Measurements from ENCODE around the gene NBAS. TPM values are rescaled to one million over a fixed set of nuclear protein-coding genes. Genes with fewer than 3 reads are reported as not detected.
A peak's percentile ranks its signal among the peaks of the same experiment; 100 is the strongest.

Gene NBAS
- total and polyA plus RNA-seq, 9 of the 15 experiments (the other 6 are each of a cell fraction or from before 2014, with no cell fraction given) = 15.3 to 94.4 (median 69.9) TPM

DNA sequence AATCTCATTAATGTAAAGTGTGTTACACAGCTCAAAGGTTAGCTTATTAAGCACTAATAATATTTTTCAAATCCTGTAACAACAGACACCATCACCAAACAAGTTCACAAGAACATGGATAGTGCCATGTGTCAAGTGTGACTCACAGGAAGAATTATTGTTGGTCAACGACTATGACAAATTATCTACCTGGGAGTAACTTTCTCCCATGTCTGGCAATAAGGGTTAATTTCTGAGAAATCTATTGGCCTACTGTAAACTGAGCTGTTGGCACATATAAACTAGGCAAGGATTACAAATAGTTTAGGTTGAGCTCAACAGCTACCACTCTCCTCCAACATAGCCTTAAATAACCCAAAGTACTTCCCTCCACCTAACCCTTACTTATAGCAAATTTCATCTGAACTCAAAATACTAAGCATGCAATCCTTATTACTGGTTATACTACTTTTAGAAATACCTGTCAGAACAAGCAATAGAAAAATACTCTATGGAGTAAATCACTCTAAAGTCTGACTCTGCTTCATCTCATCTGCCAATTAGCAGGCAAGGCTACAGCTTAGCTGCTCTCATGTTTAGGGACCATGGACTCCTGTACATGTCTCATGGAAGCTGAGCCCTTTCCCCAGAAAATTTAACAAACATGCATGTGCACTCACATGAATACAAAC, 223.0 kb downstream of the NBAS start (continued):
- TF ChIP-seq ZNF217 (CRISPR knock-in tag; IDR thresholded peaks at IDR 0.05) (no peak), SRSF7 (optimal IDR thresholded peaks at IDR 0.05; ENCODE audit: low read depth, low read length) (no peak), PHB2 (IDR thresholded peaks at IDR 0.05; ENCODE audit: low read depth) (no peak), MEIS2 (IDR thresholded peaks at IDR 0.05; ENCODE audit: partially characterized antibody) (peak; percentile 68), BCOR (IDR thresholded peaks at IDR 0.05) (no peak), KLF16 (IDR thresholded peaks at IDR 0.05) (no peak)
- TF ChIP-seq, protein P1, sequence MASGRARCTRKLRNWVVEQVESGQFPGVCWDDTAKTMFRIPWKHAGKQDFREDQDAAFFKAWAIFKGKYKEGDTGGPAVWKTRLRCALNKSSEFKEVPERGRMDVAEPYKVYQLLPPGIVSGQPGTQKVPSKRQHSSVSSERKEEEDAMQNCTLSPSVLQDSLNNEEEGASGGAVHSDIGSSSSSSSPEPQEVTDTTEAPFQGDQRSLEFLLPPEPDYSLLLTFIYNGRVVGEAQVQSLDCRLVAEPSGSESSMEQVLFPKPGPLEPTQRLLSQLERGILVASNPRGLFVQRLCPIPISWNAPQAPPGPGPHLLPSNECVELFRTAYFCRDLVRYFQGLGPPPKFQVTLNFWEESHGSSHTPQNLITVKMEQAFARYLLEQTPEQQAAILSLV (tag; IDR thresholded peaks at IDR 0.05) = no peak
- TF ChIP-seq, protein P2, sequence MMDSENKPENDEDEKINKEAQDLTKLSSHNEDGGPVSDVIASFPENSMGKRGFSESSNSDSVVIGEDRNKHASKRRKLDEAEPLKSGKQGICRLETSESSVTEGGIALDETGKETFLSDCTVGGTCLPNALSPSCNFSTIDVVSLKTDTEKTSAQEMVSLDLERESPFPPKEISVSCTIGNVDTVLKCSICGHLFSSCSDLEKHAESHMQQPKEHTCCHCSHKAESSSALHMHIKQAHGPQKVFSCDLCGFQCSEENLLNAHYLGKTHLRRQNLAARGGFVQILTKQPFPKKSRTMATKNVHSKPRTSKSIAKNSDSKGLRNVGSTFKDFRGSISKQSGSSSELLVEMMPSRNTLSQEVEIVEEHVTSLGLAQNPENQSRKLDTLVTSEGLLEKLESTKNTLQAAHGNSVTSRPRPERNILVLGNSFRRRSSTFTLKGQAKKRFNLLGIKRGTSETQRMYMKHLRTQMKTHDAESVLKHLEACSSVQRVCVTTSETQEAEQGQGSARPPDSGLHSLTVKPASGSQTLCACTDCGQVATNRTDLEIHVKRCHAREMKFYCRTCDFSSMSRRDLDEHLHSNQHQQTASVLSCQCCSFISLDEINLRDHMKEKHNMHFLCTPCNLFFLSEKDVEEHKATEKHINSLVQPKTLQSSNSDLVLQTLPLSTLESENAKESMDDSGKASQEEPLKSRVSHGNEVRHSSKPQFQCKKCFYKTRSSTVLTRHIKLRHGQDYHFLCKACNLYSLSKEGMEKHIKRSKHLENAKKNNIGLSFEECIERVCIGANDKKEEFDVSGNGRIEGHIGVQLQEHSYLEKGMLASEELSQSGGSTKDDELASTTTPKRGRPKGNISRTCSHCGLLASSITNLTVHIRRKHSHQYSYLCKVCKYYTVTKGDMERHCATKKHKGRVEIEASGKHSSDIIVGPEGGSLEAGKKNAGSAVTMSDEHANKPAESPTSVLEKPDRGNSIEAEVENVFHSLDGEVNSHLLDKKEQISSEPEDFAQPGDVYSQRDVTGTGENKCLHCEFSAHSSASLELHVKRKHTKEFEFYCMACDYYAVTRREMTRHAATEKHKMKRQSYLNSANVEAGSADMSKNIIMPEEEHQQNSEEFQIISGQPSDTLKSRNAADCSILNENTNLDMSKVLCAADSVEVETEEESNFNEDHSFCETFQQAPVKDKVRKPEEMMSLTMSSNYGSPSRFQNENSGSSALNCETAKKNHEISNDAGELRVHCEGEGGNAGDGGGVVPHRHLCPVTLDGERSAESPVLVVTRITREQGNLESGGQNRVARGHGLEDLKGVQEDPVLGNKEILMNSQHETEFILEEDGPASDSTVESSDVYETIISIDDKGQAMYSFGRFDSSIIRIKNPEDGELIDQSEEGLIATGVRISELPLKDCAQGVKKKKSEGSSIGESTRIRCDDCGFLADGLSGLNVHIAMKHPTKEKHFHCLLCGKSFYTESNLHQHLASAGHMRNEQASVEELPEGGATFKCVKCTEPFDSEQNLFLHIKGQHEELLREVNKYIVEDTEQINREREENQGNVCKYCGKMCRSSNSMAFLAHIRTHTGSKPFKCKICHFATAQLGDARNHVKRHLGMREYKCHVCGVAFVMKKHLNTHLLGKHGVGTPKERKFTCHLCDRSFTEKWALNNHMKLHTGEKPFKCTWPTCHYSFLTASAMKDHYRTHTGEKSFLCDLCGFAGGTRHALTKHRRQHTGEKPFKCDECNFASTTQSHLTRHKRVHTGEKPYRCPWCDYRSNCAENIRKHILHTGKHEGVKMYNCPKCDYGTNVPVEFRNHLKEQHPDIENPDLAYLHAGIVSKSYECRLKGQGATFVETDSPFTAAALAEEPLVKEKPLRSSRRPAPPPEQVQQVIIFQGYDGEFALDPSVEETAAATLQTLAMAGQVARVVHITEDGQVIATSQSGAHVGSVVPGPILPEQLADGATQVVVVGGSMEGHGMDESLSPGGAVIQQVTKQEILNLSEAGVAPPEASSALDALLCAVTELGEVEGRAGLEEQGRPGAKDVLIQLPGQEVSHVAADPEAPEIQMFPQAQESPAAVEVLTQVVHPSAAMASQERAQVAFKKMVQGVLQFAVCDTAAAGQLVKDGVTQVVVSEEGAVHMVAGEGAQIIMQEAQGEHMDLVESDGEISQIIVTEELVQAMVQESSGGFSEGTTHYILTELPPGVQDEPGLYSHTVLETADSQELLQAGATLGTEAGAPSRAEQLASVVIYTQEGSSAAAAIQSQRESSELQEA (IDR thresholded peaks at IDR 0.05; ENCODE audit: low read depth) = no peak
- TF ChIP-seq, protein P3, sequence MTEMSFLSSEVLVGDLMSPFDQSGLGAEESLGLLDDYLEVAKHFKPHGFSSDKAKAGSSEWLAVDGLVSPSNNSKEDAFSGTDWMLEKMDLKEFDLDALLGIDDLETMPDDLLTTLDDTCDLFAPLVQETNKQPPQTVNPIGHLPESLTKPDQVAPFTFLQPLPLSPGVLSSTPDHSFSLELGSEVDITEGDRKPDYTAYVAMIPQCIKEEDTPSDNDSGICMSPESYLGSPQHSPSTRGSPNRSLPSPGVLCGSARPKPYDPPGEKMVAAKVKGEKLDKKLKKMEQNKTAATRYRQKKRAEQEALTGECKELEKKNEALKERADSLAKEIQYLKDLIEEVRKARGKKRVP (CRISPR knock-in tag; IDR thresholded peaks at IDR 0.05) = no peak

Measured in K562 (cell line).